K562 (cell line): ENCODE results near the gene ATP5F1D. TPM values are rescaled to one million over a fixed set of nuclear protein-coding genes. Genes with fewer than 3 reads are reported as not detected.

Source experiments
- ATF2 ChIP-seq: sonication (generic); formaldehyde crosslinking; IDR thresholded peaks from 2 replicates; pipeline ENCODE4 v1.8.1; 2022; ENCODE audit warnings: missing genetic modification reagents
- BACH1 ChIP-seq: fragments of 200-800 bp; sonication (Bioruptor generic); IDR thresholded peaks from 2 replicates; pipeline ENCODE4 v1.6.1; 2016; ENCODE audit warnings: missing genetic modification characterization, missing compliant biosample characterization
- CCNT2 ChIP-seq: IDR thresholded peaks from 2 replicates; pipeline ENCODE4 v1.6.1; 2011; ENCODE audit warnings: borderline replicate concordance, low read depth, mild to moderate bottlenecking, moderate library complexity, mixed read lengths, low read length; ENCODE audit not compliant: insufficient read length; ENCODE audit errors: extremely low read depth
- HDGF ChIP-seq: fragments of 450-650 bp; IDR thresholded peaks from 2 replicates; pipeline ENCODE4 v1.6.1; 2016
- HMGN3 ChIP-seq: IDR thresholded peaks from 2 replicates; pipeline ENCODE4 v1.6.1; 2011; ENCODE audit warnings: borderline replicate concordance, low read depth, mild to moderate bottlenecking, mixed read lengths, low read length; ENCODE audit not compliant: insufficient read length; ENCODE audit errors: extremely low read depth
- KHSRP ChIP-seq: fragments of 450-650 bp; IDR thresholded peaks from 2 replicates; pipeline ENCODE4 v1.6.1; 2017
- MAZ ChIP-seq, 2 experiments: fragments of 450-650 bp in 1 of 2; sonication (generic) in 1 of 2; formaldehyde crosslinking; IDR thresholded peaks in 1 of 2; conservative IDR thresholded peaks in 1 of 2; 2 replicates each; pipeline versions ENCODE4 v1.4.0 to v1.5.0; 2020; ENCODE audit warnings: mild to moderate bottlenecking in 1 of 2, missing genetic modification reagents in 1 of 2
- NR3C1 ChIP-seq: sonication (generic); formaldehyde crosslinking; IDR thresholded peaks from 2 replicates; pipeline ENCODE4 v1.8.1; 2022; ENCODE audit warnings: missing genetic modification reagents
- SMARCC2 ChIP-seq: fragments of 450-650 bp; IDR thresholded peaks from 2 replicates; pipeline ENCODE4 v1.6.1; 2017; ENCODE audit warnings: antibody characterized with exemption, moderate library complexity, mild to moderate bottlenecking, low read depth
- SNIP1 ChIP-seq: fragments of 450-650 bp; IDR thresholded peaks from 2 replicates; pipeline ENCODE4 v1.7.1; 2017; ENCODE audit warnings: low read depth, mild to moderate bottlenecking
- TCF3 ChIP-seq: sonication (generic); formaldehyde crosslinking; IDR thresholded peaks from 2 replicates; pipeline ENCODE4 v1.4.0; 2020; ENCODE audit warnings: mild to moderate bottlenecking, missing genetic modification reagents
- ZBTB26 ChIP-seq: fragments of 450-650 bp; formaldehyde crosslinking; IDR thresholded peaks from 2 replicates; pipeline ENCODE4 v1.4.0; 2022; ENCODE audit warnings: missing genetic modification characterization
- ZNF184 ChIP-seq: sonication (generic); formaldehyde crosslinking; IDR thresholded peaks from 2 replicates; pipeline ENCODE4 v1.5.0; 2020; ENCODE audit warnings: missing genetic modification reagents
- ZNF354B ChIP-seq: fragments of 250-450 bp; sonication (Bioruptor Pico); IDR thresholded peaks from 2 replicates; pipeline ENCODE4 v1.4.0; 2020
- polyA plus RNA-seq, 8 experiments: library from polyadenylated mRNA; depleted of rRNA in 4 of 8; stranded (reverse) in 5 of 8; unstranded in 3 of 8; fragments of >200 nt; fragmentation: Nextera tagmentation in 2 of 8; fragmentation: Illumina TruSeq in 1 of 8; extraction: Ambion mirVana in 2 of 8; extraction: Trizol in 1 of 8; gene quantifications; 2 replicates each; pipeline versions ENCODE4 v1.2.1 to v1.2.3, GENCODE V29; 2011 to 2014; ENCODE audit warnings: inconsistent platforms in 1 of 8, missing spikeins in 1 of 8
- total RNA-seq, 7 experiments: library from RNA; depleted of rRNA in 6 of 7; stranded (reverse); fragments of >200 nt in 6 of 7; fragmentation: Illumina TruSeq in 2 of 7; extraction: Trizol in 2 of 7; gene quantifications; 2 replicates each; pipeline versions ENCODE4 v1.2.1 to v1.2.3, GENCODE V29; 2011 to 2021; ENCODE audit warnings: low replicate concordance in 1 of 7
- TF ChIP-seq, protein P1 (sequence below): IDR thresholded peaks from 3 replicates; pipeline ENCODE4 v1.6.1; 2011; ENCODE audit warnings: borderline replicate concordance, mild to moderate bottlenecking, moderate library complexity; ENCODE audit not compliant: insufficient read length; ENCODE audit errors: extremely low read depth
- TF ChIP-seq, protein P2 (sequence below), 2 experiments: fragments of 200-800 bp in 1 of 2; sonication (Bioruptor generic) in 1 of 2; sonication (generic) in 1 of 2; formaldehyde crosslinking in 1 of 2; IDR thresholded peaks in 1 of 2; conservative IDR thresholded peaks in 1 of 2; 2 replicates each; pipeline versions ENCODE4 v1.5.0 to v1.6.1; 2016 to 2020; ENCODE audit warnings: missing compliant biosample characterization in 1 of 2, missing genetic modification characterization in 1 of 2, missing genetic modification reagents in 1 of 2
- TF ChIP-seq, protein P3 (sequence below): fragments of 250-450 bp; sonication (Bioruptor Pico); IDR thresholded peaks from 2 replicates; pipeline ENCODE4 v1.8.0; 2022; ENCODE audit warnings: moderate library complexity, mild to moderate bottlenecking, inconsistent platforms

Gene ATP5F1D
- total and polyA plus RNA-seq, 9 of the 15 experiments (the other 6 are each of a cell fraction or from before 2014, with no cell fraction given), result 3.9 to 409 (median 36.8) TPM

DNA sequence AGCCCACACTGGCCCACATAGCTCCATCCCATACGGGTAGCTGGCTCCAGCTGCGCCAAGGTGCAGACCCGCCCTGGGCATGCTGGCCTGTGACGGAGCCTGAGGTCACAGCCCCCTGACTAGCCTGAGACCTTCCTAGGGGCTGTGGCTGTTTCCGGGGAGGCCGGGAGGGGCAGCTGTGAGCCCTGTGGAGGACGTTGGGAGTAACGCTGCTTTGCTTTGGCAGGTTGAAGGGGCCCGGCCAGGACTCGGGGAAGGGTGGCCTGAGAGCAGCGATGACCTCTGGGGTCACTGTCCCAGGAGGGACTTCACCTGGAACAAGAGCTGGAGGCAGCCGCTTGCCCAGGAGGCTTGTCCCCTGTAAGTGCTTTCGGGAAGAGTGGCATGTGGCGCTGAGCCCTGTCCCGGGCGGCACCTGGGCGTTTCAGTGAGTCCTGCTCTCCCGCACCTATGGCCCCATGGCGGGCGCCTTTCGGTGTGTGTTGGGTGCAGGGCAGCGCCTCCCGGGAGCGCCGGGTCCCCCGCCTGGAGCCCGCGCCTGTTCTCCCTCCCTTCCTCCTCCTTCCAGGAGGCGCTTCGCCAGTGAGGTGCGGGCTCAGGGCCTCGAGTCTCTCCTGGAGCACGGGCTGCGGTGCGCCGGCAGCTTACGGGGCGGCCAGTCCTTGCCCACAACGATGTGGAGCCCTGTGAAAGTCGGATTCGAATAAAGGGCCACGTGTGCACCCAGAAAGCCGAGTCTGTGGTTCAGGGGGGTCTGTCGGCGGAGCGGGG lies 32.7 kb downstream of the ATP5F1D start (continued):
- TF ChIP-seq, protein P1, sequence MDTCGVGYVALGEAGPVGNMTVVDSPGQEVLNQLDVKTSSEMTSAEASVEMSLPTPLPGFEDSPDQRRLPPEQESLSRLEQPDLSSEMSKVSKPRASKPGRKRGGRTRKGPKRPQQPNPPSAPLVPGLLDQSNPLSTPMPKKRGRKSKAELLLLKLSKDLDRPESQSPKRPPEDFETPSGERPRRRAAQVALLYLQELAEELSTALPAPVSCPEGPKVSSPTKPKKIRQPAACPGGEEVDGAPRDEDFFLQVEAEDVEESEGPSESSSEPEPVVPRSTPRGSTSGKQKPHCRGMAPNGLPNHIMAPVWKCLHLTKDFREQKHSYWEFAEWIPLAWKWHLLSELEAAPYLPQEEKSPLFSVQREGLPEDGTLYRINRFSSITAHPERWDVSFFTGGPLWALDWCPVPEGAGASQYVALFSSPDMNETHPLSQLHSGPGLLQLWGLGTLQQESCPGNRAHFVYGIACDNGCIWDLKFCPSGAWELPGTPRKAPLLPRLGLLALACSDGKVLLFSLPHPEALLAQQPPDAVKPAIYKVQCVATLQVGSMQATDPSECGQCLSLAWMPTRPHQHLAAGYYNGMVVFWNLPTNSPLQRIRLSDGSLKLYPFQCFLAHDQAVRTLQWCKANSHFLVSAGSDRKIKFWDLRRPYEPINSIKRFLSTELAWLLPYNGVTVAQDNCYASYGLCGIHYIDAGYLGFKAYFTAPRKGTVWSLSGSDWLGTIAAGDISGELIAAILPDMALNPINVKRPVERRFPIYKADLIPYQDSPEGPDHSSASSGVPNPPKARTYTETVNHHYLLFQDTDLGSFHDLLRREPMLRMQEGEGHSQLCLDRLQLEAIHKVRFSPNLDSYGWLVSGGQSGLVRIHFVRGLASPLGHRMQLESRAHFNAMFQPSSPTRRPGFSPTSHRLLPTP, result no peak
- peak in 1 of 2 experiments; percentile 13; a peak in 1 of 4 replicates for TF ChIP-seq MAZ (CRISPR knock-in tag; conservative IDR thresholded peaks at IDR 0.05 in 1 of 2, IDR thresholded peaks at IDR 0.05 in 1 of 2)
- no peak for TF ChIP-seq ZNF184 (CRISPR knock-in tag)
- TF ChIP-seq SMARCC2, result no peak
- no peak for TF ChIP-seq ATF2 (CRISPR knock-in tag)
- no peak for TF ChIP-seq BACH1 (tag)
- no peak for TF ChIP-seq NR3C1 (CRISPR knock-in tag)
- TF ChIP-seq HMGN3, result no peak
- TF ChIP-seq, protein P2, sequence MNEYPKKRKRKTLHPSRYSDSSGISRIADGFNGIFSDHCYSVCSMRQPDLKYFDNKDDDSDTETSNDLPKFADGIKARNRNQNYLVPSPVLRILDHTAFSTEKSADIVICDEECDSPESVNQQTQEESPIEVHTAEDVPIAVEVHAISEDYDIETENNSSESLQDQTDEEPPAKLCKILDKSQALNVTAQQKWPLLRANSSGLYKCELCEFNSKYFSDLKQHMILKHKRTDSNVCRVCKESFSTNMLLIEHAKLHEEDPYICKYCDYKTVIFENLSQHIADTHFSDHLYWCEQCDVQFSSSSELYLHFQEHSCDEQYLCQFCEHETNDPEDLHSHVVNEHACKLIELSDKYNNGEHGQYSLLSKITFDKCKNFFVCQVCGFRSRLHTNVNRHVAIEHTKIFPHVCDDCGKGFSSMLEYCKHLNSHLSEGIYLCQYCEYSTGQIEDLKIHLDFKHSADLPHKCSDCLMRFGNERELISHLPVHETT (CRISPR knock-in tag; conservative IDR thresholded peaks at IDR 0.05 in 1 of 2, IDR thresholded peaks at IDR 0.05 in 1 of 2), result no peak
- no peak for TF ChIP-seq ZNF354B (CRISPR knock-in tag)
- TF ChIP-seq ZBTB26, result no peak
- TF ChIP-seq KHSRP, result no peak
- TF ChIP-seq CCNT2, result no peak
- TF ChIP-seq TCF3 (CRISPR knock-in tag), result no peak
- TF ChIP-seq, protein P3, sequence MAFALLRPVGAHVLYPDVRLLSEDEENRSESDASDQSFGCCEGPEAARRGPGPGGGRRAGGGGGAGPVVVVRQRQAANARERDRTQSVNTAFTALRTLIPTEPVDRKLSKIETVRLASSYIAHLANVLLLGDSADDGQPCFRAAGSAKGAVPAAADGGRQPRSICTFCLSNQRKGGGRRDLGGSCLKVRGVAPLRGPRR (CRISPR knock-in tag), result no peak
- no peak for TF ChIP-seq SNIP1
- TF ChIP-seq HDGF, result no peak
